Medulla oblongata (tissue), 1 donor: ENCODE results near the gene KCNH1.
A peak's percentile ranks its signal among the peaks of the same experiment; 100 is the strongest.

Source experiments
- DNase-seq: peaks from one replicate; pipeline ENCODE4 v3.0.0-alpha.2; 2015; ENCODE audit errors: extremely low spot score

KCNH1 gene

DNA sequence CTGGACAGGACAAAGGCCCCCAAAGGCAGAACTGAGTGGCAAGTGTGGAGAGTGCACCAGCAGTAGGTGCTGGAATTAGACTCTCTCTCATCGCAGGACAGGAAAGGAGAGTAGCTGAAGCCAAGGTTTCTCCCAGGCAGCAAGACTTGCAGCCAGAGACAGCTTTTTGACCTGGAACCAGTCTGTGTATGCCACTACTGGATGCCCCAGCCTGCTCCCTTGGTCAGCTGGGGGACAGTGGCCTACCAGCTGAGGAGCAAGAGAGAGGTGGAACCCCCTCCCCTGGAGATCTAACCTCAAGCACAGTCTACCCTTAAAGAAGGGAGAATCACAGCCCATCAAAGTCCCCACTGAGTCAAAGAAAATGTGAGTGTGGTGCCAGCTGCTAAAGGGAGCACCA, 375.7 kb downstream of the KCNH1 start:
- no peak for DNase-seq

DNA sequence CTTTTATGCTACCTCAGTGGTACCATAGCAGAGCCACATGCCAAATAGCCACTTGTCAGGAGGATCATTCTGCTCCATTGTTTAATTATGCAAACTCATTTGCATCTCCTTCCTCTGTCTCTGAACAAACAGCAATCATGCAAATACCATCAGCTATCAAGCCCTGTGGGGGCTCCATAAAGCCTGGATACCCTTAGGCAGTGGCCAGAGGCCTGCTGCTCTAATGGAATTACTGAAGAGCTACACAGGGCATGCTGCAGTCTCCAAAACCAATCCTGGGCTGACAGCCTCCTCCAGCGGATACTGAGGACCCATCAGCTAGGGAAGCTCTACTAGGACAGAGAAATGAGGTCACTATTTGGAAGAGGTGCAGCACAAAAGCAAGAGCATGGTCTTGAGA, 376.3 kb downstream of the KCNH1 start:
- no peak for DNase-seq

DNA sequence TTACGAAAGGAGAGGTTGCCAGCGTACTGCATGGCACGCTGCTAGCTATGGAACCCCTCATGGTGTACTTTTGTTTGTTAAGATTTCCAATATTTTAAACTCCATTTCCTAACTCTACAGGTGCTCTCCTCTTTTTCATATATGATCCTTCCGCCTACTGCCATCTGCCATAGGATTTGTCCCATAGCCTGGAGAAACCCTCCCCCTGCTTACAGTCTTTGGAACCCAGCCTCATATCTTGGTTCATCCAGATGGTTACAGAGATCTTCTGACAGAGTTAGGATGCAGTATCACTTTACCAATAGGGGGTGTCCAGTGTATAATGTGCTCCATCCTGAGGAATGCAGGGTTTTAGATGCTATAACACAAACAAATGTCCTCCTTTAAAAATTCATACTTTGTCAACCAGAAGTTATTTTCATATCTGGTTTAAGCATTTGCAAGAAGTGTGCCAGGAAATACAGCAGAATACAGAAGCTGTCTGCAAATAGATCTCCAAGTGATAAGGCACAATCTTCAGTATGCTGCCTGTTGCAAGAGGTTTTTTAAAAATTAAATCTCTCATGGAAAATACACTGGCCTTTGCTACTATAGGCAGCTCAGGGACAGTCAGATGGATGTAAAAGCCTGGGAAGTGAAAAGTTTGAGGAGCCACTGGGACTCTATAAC, 377.8 kb downstream of the KCNH1 start:
- no peak for DNase-seq

DNA sequence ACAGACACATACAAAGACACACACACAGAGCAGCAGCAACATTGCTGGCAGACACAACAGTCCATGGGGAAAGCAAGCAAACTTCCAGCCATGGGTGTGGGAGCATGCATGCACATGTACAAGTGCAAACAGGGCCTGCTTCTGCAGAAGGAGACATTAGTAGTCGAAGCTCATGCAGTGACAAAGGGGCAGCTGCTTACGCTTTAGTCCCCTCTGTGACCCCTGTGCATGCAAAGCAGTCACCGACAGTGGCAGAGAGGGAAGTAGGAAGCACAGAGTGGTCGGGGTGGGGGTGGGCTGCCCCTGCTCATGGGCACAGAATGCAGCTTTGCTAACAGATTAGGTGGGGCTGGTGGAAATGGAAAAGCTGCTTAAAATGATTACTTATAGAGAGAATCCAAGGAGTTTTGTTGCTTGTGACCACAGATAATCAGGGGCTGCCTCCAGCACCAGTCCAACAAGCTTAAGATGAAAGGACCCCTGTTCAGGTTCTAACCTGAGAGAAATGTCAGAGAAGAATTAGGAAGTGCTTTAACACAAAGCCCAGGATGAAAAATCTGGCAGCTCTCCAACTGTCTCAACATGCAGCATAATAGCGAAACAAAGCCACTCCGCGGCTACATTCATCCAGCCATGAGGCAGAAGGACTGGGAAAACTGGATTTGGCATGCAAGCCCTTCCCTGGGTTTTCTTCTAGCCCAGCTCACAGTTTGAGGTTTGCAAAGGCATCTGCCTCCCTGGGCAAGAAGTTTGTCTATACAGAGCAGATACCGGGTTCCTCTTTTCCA, 378.9 kb downstream of the KCNH1 start:
- DNase-seq, result peak; percentile 59

DNA sequence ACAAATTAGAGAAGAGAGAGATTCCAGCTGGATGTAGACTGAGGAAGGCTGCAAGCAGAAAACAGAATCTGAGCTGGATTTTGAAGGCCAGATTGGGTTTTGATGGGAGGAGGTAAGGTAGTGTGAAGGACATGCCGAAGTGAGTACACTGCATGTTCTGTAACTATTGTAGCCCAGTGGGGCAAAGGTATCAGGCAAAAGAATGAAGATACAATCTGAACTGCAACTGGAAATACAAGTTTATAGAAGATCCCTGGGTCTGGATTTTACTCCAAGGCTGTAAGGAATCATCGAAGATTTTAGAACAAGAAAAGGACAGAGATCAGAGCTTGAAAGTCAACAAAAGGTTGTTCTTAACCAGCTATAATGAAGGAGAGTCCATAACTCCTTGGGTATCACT, 382.0 kb downstream of the KCNH1 start:
- DNase-seq, result no peak

DNA sequence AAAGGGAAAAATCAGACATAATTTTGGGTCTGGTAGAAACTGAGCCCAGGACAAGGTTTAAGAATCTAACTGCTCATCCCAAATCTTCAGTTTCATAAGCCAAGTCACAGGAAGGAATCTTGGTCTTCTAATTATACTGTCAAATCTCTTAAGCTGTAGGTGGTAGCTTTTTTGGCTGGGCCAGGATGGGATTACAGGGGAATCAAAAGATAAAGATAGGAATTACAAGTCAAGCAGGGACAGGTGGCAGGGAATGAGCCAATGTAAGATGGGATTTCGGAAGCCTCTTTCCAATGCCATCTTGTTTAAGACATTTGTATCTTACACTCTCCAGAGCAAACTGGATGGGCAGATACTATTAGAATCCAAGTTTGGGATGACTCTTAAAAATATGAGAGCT, 383.5 kb downstream of the KCNH1 start:
- DNase-seq, result no peak

DNA sequence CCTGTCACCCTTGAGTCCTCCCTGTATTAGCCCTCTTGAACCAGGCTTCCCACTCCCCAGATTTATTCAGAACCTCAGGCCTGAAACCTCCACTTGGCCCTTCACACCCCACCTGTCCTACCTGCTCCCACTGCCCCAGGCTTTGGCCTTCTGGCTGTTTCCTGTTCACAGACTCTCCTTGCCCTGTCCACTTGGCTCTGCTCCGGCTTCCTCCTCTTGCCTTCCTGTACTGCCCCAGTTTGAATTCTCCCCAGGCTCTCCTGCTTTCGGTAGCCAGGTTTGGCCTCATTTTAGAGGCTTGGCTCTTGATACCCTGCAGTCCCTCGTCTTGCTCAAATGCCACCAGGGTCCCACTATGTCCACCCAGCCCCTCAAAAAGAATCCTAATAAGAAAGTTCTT, 385.2 kb downstream of the KCNH1 start:
- no peak for DNase-seq

DNA sequence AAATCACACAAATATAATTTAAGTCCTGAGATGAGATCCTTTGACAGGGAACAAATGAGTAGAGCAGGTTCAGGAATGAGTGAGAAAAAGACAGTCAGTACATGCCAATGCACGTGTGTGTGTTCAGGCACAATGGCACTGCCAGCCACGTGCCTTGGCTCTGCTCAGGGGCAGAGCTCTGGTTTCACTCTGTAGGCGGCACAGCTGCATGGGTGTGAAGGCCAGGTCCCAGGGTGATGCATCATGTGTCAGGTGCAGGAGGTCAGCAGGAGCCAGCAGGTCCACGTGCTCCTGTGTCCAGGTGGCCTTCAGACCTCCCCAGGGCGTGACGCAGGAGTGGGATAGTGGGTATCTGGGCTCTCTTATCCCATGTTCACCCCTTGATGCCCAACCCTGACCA, 386.1 kb downstream of the KCNH1 start:
- no peak for DNase-seq

DNA sequence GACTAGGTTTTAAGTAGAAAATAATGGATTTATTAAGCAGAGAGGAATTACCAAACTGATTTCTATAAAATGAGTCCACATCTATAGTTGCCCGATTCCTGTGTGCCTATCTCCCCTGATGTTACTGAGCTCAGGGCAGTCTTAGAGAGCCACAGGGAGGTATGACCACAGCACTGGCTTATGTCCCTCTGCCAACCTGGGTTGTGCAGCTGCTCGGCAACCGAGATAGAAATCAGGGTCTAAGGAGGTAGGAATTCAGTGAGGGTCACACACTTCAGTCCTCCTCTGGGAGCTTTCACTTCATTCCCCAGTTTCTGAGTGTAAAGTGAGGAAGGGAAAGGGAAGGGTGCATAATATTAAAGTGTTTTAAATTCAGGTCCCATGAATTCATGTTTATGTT, 386.8 kb downstream of the KCNH1 start:
- DNase-seq, result no peak

DNA sequence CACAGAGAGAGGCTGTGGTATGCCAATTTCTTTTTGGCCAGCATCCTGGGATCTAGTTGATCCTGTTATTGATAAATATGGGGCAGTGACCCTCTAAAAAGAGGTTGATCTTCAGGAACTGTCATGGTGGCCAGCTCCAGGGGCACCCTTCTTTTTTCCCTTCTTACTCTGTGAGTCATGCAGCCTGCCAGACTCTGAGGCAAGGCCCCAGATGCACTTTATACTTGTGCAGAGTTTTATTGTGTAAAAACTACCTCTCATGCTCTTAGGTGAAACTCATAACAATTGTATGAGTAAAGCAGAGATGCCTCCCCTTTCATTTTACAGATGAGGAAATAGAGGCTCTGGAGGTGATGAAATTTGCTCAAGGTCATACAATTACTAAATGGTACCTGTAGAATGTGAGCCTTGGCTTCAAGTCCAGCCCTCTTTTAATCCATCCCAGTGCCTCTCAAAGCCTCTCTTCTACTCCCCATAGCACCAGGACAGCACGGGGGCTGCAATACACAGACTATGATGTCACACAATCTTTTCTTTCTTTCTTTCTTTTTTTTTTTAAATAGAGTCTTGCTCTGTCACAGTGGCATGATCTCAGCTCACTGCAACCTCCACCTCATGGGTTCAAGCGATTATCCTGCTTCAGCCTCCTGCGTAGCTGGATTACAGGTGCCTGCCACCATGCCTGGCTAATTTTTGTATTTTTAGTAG, 387.8 kb downstream of the KCNH1 start:
- DNase-seq, result no peak

DNA sequence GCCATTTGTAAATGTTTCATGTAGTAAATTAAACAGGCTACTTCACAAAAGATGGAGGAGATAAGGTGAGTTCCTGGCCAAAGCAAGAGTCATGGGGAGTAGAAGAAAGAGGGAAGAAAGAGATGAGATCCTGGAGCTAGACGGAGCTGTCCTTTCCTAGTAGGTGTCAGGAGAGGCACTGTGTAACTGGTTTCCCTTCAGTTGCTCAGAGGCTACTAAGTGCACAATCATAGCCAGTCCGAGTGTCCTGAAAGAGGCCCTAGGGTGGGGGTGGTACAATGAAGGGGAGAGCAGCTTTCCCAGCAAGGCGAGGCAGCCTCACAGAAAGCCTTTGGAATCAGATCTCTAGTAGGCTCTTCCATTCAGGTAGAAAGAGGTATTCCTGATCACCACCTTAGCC, 390.9 kb downstream of the KCNH1 start:
- no peak for DNase-seq

DNA sequence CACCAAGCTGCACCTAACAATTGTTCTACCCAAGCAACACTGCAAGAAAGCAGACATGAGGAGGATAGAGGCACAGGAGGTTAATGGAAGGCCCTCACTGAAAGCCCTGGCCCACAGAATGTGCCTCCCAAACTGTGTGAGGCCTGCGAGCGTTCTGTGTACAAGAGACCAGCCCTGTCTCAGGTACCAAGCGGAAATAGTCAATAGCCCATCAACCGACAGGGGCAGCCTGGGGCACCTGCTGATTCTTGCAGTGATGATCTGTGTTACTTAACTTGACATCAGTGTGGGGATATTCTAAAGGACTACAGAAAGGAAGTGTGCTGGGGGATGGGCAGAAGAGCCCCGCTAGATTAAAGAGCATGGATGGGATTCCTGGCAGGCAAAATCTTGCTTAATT, 392.4 kb downstream of the KCNH1 start:
- no peak for DNase-seq

DNA sequence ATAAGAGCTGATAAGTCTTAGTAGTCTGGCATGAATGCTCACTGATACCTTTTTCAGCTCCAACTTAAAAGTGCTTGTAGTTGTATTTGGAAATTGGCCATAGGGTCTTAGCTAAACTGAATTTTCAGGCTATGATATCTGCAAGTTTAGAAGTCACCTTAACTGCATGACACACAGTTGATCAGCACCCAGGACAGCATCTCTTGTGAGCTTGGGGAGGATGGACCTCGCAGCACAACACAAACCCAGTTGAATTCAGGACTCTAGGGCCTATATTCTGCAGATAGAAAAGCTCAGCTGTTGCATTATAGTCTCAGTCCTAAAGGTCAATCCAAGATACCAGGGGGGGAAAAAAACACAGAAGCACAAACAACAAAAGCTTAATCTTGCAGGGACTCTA, 394.3 kb downstream of the KCNH1 start:
- no peak for DNase-seq

DNA sequence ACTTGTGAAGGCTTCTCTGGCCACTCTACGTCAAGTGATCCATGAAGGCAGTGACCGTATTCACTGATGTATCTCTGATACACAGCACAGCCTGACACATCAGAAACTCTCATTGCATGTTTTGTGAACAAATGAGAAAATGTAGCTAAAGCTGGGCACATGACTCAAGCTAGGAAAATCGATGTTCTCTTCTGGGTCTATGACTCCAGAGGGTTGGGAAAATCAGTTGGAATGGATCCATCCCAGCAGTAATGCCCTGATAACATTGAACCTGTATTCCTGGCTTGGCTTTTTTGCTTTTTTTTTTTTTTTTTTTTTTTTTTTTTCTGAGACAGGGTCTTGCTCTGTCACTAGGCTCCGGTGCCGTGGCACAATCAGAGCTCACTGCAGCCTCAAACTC, 395.7 kb downstream of the KCNH1 start:
- no peak for DNase-seq

DNA sequence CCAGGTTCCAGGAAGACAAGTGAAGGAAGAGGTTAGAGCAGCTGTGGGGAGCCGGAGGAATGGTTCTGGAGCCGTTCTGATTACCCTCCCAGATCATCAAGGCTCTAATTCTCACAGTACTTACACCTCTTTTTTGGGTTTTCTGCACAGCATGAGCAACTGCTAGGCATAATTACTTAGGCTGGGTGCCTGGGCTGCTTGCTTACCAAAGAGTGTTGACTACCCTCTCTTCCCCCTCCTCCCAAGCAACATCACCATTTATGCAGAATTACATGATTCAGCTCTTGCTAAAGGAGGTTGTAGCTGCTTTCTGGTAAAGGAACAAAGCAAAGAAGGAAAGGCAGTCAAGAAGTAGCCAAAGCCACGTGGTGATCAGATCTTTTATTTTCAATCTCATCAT, 397.2 kb downstream of the KCNH1 start:
- DNase-seq, result no peak

DNA sequence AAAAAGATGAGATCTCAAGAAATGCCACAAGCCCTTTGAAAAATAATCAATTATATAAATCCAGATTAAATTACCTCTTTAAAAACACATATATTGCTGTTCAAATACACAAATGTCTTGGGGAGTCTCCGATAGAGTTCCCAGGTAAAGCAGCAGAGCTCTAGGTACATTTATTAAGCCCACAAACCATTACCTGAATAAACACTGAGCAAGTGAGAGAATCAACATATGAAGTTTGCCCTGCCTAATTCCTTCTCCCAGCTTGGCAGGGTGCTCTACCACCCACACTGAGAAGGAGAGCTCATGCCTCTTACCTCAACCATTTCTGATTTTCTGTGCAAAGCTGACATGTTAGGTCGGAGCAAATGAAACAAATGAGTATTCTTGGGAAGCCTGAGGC, 402.4 kb downstream of the KCNH1 start:
- DNase-seq, result no peak

DNA sequence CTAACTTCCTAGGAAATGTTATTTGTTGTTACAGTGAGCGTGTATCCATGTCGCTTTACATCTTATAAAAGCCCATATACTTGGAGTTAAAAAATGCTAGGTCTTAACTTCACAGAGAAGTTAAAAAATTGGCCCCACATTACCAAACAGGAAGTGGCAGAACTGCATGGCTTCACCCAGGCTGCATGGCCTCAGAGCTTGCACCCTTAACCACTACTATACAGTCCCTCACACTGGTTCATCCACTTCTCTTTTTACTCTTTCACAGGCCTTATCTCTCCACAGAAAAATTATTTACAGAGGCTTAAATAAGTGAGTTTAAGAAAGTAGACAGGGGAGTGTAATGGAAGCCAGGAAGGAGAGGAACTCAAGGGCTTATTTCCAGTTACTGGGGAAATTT, 402.8 kb downstream of the KCNH1 start:
- no peak for DNase-seq

DNA sequence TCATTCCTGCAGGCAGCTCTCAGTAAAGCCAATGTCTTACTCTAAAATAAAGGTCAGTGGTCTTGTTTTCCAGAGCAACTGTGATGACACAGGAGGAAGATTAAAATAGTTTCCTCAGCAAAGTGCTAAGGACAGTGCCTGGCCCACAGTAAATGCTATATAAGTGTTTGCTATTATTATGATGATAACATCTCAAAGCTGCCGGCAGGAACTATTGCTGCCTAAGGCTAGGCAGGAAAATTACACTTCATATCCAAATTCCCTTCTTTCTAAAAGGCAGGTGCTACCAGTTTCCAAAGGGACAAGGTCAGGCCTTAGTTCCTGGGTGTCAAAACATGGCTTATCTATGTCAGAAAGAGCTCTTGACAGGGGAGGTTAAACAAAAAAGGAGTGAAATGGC, 403.9 kb downstream of the KCNH1 start:
- no peak for DNase-seq

DNA sequence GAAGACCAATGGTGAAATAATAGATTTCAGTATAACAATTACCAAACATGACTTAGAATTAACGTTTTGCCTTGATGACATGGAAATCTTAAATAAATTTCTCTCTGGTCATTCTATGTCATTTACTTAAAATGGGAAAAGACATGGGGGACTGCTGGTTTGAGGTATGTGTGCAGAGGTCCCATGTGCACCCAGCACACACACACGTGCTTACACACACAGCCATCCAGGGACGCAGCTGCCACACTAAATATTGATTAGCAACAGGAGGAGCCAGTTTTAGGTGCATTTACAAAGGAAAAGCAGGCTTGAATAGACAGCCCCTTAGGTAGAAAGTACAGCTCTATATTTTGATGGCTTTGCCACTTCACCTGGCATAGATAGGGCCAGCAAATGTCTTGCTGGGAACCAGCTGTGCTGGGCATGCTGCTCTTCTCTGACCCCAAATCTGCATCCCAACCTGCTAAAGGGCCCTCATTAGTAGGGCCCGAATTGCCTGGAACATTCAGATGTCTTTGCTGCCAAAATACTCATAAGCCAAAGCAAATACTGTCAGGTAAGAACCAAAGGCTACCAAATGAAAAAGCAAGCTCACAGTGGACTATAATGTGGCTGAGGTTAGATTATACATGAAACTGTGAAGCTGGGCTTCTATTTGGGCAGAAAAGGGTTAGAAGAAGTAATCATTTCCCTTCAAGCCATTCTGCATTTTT, 405.4 kb downstream of the KCNH1 start:
- DNase-seq, result no peak

DNA sequence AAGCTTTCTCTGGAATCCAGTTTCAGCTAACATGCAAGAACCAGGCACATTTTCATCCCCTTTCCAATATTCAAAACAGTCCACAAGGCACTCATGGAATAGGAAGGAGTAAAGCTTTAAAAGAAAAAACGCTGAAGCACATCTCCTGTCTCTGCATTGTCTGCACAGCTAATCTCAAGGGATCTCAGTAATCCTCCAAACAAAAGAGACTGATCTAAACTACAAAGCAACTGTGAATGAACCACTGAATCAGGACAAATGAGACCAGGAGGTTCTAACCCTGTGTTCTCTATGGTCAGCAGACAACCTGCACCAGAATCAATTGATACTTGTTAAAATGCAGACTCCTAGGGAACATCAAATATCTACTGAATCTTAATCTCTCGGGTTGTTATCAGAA, 406.2 kb downstream of the KCNH1 start:
- no peak for DNase-seq

DNA sequence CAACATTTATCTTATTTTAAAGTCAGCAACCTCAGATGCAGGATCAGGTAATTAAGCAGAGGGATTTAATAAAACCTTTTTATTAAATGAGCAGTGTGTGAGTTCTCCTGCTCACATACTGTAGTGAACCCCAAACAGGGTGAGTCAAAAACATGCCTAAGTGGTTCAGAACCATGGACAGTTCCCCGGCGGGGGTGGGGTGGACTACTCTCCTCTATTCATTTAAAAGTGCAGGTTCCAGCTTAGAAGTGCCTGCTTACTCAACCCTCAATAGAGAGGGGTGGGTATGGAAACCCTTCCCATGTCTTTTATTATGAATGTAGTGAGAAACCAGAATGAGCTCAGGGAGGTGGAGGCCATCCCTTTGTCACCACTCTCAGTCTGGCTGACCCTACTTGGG, 407.3 kb downstream of the KCNH1 start:
- DNase-seq, result peak; percentile 38

DNA sequence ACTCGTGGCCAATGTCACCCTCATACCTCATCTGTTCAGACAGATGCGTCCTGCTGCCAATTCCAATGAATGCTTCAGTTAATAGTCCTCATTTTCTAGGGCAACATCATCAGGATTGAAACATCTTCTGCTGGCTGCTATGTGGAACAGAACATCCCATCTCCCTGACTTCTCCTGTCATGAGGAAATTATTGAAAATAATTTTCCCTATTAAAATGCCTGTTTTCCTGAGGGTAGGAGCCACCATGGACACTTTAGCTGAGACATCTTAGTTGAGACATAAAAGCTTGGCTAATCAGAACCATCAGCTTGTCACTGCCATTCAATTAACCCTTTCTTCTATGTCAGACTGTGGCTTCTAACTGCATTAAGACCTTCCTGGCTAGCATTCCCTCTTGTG, 409.2 kb downstream of the KCNH1 start:
- DNase-seq, result no peak
